WTC11 (cell line): ENCODE results near the gene CPOX. TPM values are rescaled to one million over a fixed set of nuclear protein-coding genes. Genes with fewer than 3 reads are reported as not detected.

ENCODE experiments used
- ATAC-seq: fragments of 200-7000 bp; cut with Tn5 transposase; 2 replicates; pipeline ENCODE4 v1.10.0; 2021; ENCODE audit warnings: mild to moderate bottlenecking, moderate library complexity
- CTCF ChIA-PET: fragments of 300-600 bp; sonication (Branson Sonifier 250); formaldehyde crosslinking; loops from one replicate; lab custom pipeline; 2021; ENCODE audit warnings: antibody characterized with exemption; lab: Charles Lee
- POLR2A ChIA-PET: fragments of 350-600 bp; sonication (Branson Sonifier 250); formaldehyde crosslinking; loops from one replicate; lab custom pipeline; 2021; ENCODE audit warnings: antibody characterized with exemption; lab: Charles Lee
- DNase-seq: peaks from one replicate; pipeline ENCODE4 v3.0.0; 2021; ENCODE audit warnings: low spot score
- H3K27ac Mint-ChIP-seq: 2 replicates; pipeline ENCODE4 v1.8.0; 2021; ENCODE audit warnings: mixed read lengths
- H3K27me3 Mint-ChIP-seq: 2 replicates; pipeline ENCODE4 v1.8.0; 2021; ENCODE audit warnings: low read depth, mild to moderate bottlenecking, moderate library complexity, mixed read lengths
- H3K36me3 Mint-ChIP-seq: 2 replicates; pipeline ENCODE4 v1.8.0; 2021; ENCODE audit warnings: mixed read lengths
- H3K4me1 Mint-ChIP-seq: 2 replicates; pipeline ENCODE4 v1.8.0; 2022; ENCODE audit warnings: mixed read lengths
- H3K4me3 Mint-ChIP-seq: 2 replicates; pipeline ENCODE4 v1.8.0; 2021; ENCODE audit warnings: mild to moderate bottlenecking, moderate library complexity, mixed read lengths
- H3K9me3 Mint-ChIP-seq: 2 replicates; pipeline ENCODE4 v1.8.0; 2021; ENCODE audit warnings: mixed read lengths
- CBFB ChIP-seq: sonication (generic); formaldehyde crosslinking; IDR thresholded peaks from 2 replicates; pipeline ENCODE4 v1.8.1; 2022; ENCODE audit warnings: mild to moderate bottlenecking, low read depth, missing genetic modification reagents
- CTCF ChIP-seq: fragments of 200-600 bp; IDR thresholded peaks from 2 replicates; pipeline ENCODE4 v1.8.0; 2022; ENCODE audit warnings: antibody characterized with exemption
- FOXJ3 ChIP-seq: sonication (generic); formaldehyde crosslinking; IDR thresholded peaks from 2 replicates; pipeline ENCODE4 v1.9.0; 2021; ENCODE audit warnings: missing genetic modification reagents, mild to moderate bottlenecking, borderline replicate concordance
- JAZF1 ChIP-seq: fragments of 250-450 bp; sonication (Bioruptor Pico); IDR thresholded peaks from 2 replicates; pipeline ENCODE4 v1.9.0; 2021; ENCODE audit warnings: moderate library complexity, mild to moderate bottlenecking, inconsistent platforms
- KAT7 ChIP-seq: sonication (generic); formaldehyde crosslinking; IDR thresholded peaks from 2 replicates; pipeline ENCODE4 v1.8.1; 2023; ENCODE audit warnings: missing genetic modification reagents, mild to moderate bottlenecking, borderline replicate concordance
- NR2C2 ChIP-seq: sonication (generic); formaldehyde crosslinking; IDR thresholded peaks from 2 replicates; pipeline ENCODE4 v1.8.0; 2022; ENCODE audit warnings: mild to moderate bottlenecking, missing genetic modification reagents
- PRRX2 ChIP-seq: fragments of 250-450 bp; sonication (Bioruptor Pico); IDR thresholded peaks from 2 replicates; pipeline ENCODE4 v1.8.0; 2021; ENCODE audit warnings: mild to moderate bottlenecking
- SMAD3 ChIP-seq: sonication (generic); formaldehyde crosslinking; IDR thresholded peaks from 2 replicates; pipeline ENCODE4 v1.8.0; 2022; ENCODE audit warnings: missing genetic modification reagents, mild to moderate bottlenecking, borderline replicate concordance
- USF1 ChIP-seq: sonication (generic); formaldehyde crosslinking; IDR thresholded peaks from 2 replicates; pipeline ENCODE4 v1.8.0; 2022; ENCODE audit warnings: mild to moderate bottlenecking, missing genetic modification reagents
- ZNF532 ChIP-seq: fragments of 250-450 bp; sonication (Bioruptor Pico); IDR thresholded peaks from 2 replicates; pipeline ENCODE4 v1.9.0; 2021; ENCODE audit warnings: mild to moderate bottlenecking, borderline replicate concordance
- total RNA-seq: library from RNA; stranded (reverse); gene quantifications from 3 replicates; pipeline ENCODE4 v1.2.3, GENCODE V29; 2021
- TF ChIP-seq, protein P1 (sequence below): sonication (generic); formaldehyde crosslinking; IDR thresholded peaks from 2 replicates; pipeline ENCODE4 v1.8.1; 2023; ENCODE audit warnings: mild to moderate bottlenecking, missing genetic modification reagents, borderline replicate concordance
- TF ChIP-seq, protein P2 (sequence below): sonication (generic); formaldehyde crosslinking; IDR thresholded peaks from 2 replicates; pipeline ENCODE4 v1.8.1; 2023; ENCODE audit warnings: mild to moderate bottlenecking, missing genetic modification reagents
- TF ChIP-seq, protein P3 (sequence below): sonication (generic); formaldehyde crosslinking; IDR thresholded peaks from 2 replicates; pipeline ENCODE4 v1.8.0; 2022; ENCODE audit warnings: mild to moderate bottlenecking, missing genetic modification reagents

The CPOX gene
- total RNA-seq, 1 experiment from 2014 or later = 33.4 TPM

GRCh38 chr3:98573181-98573728, 20.2 kb downstream of the CPOX start (continued):
- TF ChIP-seq, protein P1, sequence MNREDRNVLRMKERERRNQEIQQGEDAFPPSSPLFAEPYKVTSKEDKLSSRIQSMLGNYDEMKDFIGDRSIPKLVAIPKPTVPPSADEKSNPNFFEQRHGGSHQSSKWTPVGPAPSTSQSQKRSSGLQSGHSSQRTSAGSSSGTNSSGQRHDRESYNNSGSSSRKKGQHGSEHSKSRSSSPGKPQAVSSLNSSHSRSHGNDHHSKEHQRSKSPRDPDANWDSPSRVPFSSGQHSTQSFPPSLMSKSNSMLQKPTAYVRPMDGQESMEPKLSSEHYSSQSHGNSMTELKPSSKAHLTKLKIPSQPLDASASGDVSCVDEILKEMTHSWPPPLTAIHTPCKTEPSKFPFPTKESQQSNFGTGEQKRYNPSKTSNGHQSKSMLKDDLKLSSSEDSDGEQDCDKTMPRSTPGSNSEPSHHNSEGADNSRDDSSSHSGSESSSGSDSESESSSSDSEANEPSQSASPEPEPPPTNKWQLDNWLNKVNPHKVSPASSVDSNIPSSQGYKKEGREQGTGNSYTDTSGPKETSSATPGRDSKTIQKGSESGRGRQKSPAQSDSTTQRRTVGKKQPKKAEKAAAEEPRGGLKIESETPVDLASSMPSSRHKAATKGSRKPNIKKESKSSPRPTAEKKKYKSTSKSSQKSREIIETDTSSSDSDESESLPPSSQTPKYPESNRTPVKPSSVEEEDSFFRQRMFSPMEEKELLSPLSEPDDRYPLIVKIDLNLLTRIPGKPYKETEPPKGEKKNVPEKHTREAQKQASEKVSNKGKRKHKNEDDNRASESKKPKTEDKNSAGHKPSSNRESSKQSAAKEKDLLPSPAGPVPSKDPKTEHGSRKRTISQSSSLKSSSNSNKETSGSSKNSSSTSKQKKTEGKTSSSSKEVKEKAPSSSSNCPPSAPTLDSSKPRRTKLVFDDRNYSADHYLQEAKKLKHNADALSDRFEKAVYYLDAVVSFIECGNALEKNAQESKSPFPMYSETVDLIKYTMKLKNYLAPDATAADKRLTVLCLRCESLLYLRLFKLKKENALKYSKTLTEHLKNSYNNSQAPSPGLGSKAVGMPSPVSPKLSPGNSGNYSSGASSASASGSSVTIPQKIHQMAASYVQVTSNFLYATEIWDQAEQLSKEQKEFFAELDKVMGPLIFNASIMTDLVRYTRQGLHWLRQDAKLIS (CRISPR knock-in tag) = no peak
- TF ChIP-seq, protein P2, sequence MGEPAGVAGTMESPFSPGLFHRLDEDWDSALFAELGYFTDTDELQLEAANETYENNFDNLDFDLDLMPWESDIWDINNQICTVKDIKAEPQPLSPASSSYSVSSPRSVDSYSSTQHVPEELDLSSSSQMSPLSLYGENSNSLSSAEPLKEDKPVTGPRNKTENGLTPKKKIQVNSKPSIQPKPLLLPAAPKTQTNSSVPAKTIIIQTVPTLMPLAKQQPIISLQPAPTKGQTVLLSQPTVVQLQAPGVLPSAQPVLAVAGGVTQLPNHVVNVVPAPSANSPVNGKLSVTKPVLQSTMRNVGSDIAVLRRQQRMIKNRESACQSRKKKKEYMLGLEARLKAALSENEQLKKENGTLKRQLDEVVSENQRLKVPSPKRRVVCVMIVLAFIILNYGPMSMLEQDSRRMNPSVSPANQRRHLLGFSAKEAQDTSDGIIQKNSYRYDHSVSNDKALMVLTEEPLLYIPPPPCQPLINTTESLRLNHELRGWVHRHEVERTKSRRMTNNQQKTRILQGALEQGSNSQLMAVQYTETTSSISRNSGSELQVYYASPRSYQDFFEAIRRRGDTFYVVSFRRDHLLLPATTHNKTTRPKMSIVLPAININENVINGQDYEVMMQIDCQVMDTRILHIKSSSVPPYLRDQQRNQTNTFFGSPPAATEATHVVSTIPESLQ = no peak

- ChIA-PET CTCF (interaction anchor here (0.6 kb wide), 1 partner anchor 89 kb away, joined by 3 read pairs; no protein-coding TSS in a partner anchor), POLR2A (no interaction called here)
- ATAC-seq = no peak
- H3K36me3 Mint-ChIP-seq = no peaks in the 10 kb centered on the region
- H3K4me1 Mint-ChIP-seq = peaks cover 9% of the 10 kb centered on the region
- H3K9me3 Mint-ChIP-seq = no peaks in the 10 kb centered on the region
- H3K27me3 Mint-ChIP-seq = no peaks in the 10 kb centered on the region
- TF ChIP-seq USF1 (CRISPR knock-in tag) (no peak), ZNF532 (CRISPR knock-in tag) (no peak), SMAD3 (CRISPR knock-in tag) (no peak), NR2C2 (CRISPR knock-in tag) (no peak), CTCF (no peak), CBFB (no peak), FOXJ3 (CRISPR knock-in tag) (no peak), JAZF1 (CRISPR knock-in tag) (no peak), KAT7 (CRISPR knock-in tag) (no peak), PRRX2 (CRISPR knock-in tag) (no peak)
- TF ChIP-seq, protein P3, sequence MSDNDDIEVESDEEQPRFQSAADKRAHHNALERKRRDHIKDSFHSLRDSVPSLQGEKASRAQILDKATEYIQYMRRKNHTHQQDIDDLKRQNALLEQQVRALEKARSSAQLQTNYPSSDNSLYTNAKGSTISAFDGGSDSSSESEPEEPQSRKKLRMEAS = no peak
- TF ChIP-seq, all 79 proteins: peak for 0
- Mint-ChIP-seq H3K4me3 (no peak overlapping the region), H3K27ac (no peak overlapping the region)
- DNase-seq = no peak
Measured at GRCh38 chr3:98568402-98568801, 25.0 kb downstream of the CPOX start.
